Measurements from ENCODE around the gene HMGN4. TPM values are rescaled to one million over a fixed set of nuclear protein-coding genes. Genes with fewer than 3 reads are reported as not detected.

The HMGN4 gene
- polyA plus RNA-seq, 1 donor from 2014 or later: 125 TPM

GRCh38 chr6:26570027-26570809 lies 32.1 kb downstream of the HMGN4 start:
- Histone ChIP-seq H3K27ac (ENCODE audit: low read length) (no peak overlapping the region), H4K20me1 (ENCODE audit: insufficient read depth) (no peaks in the 10 kb centered on the region), H3K9me3 (ENCODE audit: low read length) (no peaks in the 10 kb centered on the region), H3K9ac (ENCODE audit: low read length) (no peak overlapping the region), H3K79me2 (replicated peaks; ENCODE audit: insufficient read depth, low read length) (no peaks in the 10 kb centered on the region), H2AFZ (ENCODE audit: low read depth, low read length) (no peak overlapping the region), H3K4me2 (ENCODE audit: low read length) (no peak overlapping the region), H3K4me3 (ENCODE audit: low read length) (no peak overlapping the region), H3K9me2 (ENCODE audit: insufficient read depth, low read length) (no peaks in the 10 kb centered on the region), H3K27me3 (ENCODE audit: insufficient read depth, low read depth, low read length) (peaks cover 8% of the 10 kb centered on the region), H3F3A (ENCODE audit: insufficient read depth, low read length, poor library complexity, severe bottlenecking) (peaks cover 6% of the 10 kb centered on the region), H3K36me3 (ENCODE audit: insufficient read depth, low read length) (no peaks in the 10 kb centered on the region)
- TF ChIP-seq EZH2 (IDR thresholded peaks at IDR 0.05; ENCODE audit: borderline replicate concordance, insufficient read depth, low read length, poor library complexity, severe bottlenecking) (no peak), RAD21 (conservative IDR thresholded peaks at IDR 0.05) (no peak), CTCF (IDR thresholded peaks at IDR 0.05; ENCODE audit: poor library complexity, severe bottlenecking) (no peak), REST (IDR thresholded peaks at IDR 0.05; ENCODE audit: borderline replicate concordance) (no peak), SMC3 (conservative IDR thresholded peaks at IDR 0.05; ENCODE audit: poor library complexity) (no peak), TAF1 (IDR thresholded peaks at IDR 0.05; ENCODE audit: low read depth) (no peak), MXI1 (conservative IDR thresholded peaks at IDR 0.05; ENCODE audit: poor library complexity, severe bottlenecking) (no peak), EP300 (conservative IDR thresholded peaks at IDR 0.05; ENCODE audit: poor library complexity, severe bottlenecking) (no peak), POLR2AphosphoS5 (IDR thresholded peaks at IDR 0.05) (no peak)

- H3K27me3 ChIP-seq (ENCODE audit: insufficient read depth, low read depth, low read length): peaks cover 23% of the 10 kb centered on the region
- H4K20me1 ChIP-seq (ENCODE audit: insufficient read depth): no peaks in the 10 kb centered on the region
- peak overlapping the region; percentile 80 for H2AFZ ChIP-seq (ENCODE audit: low read depth, low read length)
- no peak overlapping the region for H3K4me2 ChIP-seq (ENCODE audit: low read length)
- H3K9ac ChIP-seq (ENCODE audit: low read length): peak overlapping the region; percentile 63
- peak overlapping the region; percentile 70 for H3K4me3 ChIP-seq (ENCODE audit: low read length)
- H3K79me2 ChIP-seq (replicated peaks; ENCODE audit: insufficient read depth, low read length): no peaks in the 10 kb centered on the region
- TF ChIP-seq EP300 (conservative IDR thresholded peaks at IDR 0.05; ENCODE audit: poor library complexity, severe bottlenecking) (peak; percentile 31), EZH2 (IDR thresholded peaks at IDR 0.05; ENCODE audit: borderline replicate concordance, insufficient read depth, low read length, poor library complexity, severe bottlenecking) (no peak)
- H3K9me3 ChIP-seq (ENCODE audit: low read length): no peaks in the 10 kb centered on the region
- H3K27ac ChIP-seq (ENCODE audit: low read length): peak overlapping the region; percentile 76
- peaks cover 6% of the 10 kb centered on the region for H3F3A ChIP-seq (ENCODE audit: insufficient read depth, low read length, poor library complexity, severe bottlenecking)
- no peaks in the 10 kb centered on the region for H3K36me3 ChIP-seq (ENCODE audit: insufficient read depth, low read length)
- no peaks in the 10 kb centered on the region for H3K9me2 ChIP-seq (ENCODE audit: insufficient read depth, low read length)
Observed at GRCh38 chr6:26571592-26572296, 33.6 kb downstream of the HMGN4 start.

Measured in neural cell (in vitro differentiated cells).